ENCODE measurements around the gene MED27.
"Not testable (repeated sequence)": the region's sequence is repeated elsewhere in the genome, so short reads cannot be mapped to it uniquely, and the experiment has no call there.

The MED27 gene

GRCh38 chr9:132077881-132078698, 1.6 kb downstream of the MED27 start:
- DNase-seq (ENCODE audit: low spot score): peak; percentile 94

GRCh38 chr9:132075853-132076252, 3.8 kb downstream of the MED27 start:
- no peak for DNase-seq (ENCODE audit: low spot score)

GRCh38 chr9:132074736-132075135, 4.9 kb downstream of the MED27 start:
- no peak for DNase-seq (ENCODE audit: low spot score)

GRCh38 chr9:132071847-132072507, 7.7 kb downstream of the MED27 start:
- no peak for DNase-seq (ENCODE audit: low spot score)

DNA sequence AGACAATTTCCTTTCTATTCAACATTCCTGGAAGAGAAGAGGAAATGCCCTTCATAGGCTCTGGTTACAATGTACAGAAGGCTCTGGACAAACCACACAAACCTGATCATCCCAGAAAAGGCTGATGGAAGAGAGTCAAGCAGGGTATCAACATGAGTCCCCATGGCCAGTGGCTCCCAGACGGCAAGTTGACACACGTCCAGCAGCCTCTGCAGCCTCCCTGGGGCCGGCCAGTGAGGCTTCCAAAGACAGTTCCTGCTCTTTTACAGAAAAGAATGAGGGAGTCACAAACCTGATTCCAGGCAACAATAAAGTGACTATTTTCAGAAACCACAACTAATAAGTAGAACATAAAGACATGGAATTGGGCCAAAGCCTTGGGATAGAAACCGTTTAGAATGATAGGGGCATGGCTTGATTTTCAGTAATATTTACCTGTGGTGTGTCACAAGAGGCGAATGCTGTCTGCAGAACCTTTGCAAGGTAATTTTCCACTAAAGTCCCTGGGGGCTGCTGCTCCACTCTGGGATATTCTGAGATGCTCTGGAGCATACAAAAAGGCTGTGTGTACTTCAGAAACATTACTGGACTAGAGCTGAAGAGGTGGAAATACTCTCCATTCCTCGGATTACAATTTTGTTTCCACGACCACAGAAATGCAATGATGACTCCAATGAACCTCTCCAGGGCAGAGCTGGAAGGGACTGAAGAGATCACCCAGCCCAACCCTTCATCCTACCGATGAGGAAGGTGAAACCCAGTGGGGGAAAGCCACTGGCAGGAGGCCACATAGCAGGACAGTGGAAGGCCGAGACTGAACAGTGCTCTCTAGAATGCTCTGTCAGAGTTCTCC, 10.4 kb downstream of the MED27 start:
- DNase-seq (ENCODE audit: low spot score): no peak

- no peak for DNase-seq (ENCODE audit: low spot score)
These were observed 11.1 kb downstream of the MED27 start for GRCh38 chr9:132068605-132069004.

DNA sequence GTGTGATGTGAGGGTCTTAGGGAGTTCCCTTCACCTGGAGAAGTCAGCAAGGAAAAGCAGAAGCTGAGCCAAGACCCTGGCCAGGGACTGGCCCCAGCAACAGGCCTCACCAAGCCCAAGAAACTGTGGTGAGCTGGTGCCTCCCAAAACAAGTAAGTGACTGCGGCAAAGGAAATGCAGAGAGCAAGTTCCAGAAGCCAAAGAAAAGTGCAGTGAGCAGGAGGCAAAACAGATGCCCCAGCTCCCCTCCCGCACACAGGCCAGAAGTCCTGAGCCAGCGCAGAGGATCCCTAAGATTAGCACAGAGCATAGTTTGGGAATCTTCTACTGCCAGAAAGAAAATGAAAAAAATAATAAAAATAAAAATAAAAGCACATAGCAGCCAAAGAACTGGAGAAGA, 13.2 kb downstream of the MED27 start:
- DNase-seq (ENCODE audit: low spot score): no peak

DNA sequence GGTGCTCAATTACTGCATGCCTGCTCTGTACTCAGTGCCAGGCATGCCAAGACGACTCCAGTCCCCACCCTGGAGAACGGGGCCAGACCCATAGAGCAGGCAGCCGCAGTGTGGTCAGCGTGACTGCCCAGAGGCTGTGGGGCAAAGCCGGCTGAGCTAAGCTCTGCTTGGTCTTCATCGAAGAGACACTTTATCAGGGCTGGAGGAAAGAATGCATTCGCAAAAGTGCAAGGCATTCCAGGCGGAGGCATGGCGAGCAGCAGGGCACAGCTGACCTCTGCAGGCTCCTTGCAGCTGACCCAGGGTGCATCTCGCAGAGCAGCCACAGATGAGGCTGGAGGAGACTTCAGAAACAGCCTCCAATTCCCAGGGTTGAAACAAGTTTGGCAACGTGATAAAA, 13.6 kb downstream of the MED27 start:
- no peak for DNase-seq (ENCODE audit: low spot score)

DNA sequence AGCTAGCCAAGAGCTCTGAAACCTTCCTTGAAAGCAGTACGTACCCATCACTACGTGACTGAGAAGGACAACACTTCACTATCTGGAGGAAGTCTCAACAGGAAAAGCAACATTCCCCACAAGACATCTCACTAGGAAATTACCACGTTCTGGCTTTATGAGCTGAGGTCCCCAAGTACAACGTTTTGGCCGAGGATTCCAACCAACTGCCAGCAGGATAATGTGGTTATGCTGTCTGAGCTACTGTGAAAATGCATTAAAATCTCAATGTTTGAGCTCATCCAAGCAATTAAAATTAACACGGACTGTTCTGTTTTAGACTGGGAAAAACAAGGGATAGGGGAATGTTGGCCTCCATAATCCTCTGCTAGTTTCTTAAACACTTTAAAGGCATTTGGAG, 16.4 kb downstream of the MED27 start:
- DNase-seq (ENCODE audit: low spot score): no peak

DNA sequence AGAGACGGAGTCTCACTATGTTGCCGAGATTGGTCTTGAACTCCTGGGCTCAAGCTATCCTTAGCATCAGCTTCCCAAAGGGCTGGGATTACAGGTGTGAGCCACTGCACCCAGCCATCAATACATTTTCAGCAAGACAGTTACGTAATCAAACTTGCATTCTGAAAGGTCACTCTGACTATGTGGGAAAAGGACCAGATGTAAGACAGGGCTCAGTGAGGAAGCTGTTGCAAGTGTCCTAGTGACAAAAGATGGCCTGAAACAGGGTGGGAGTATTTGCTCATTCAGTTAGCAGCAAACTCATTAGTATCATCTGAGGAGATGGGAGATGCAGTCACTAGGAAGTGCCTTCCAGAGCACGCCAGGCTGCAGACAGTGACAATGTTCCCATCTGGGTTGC, 16.9 kb downstream of the MED27 start:
- no peak for DNase-seq (ENCODE audit: low spot score)

GRCh38 chr9:132061526-132061925, 18.1 kb downstream of the MED27 start:
- no peak for DNase-seq (ENCODE audit: low spot score)

DNA sequence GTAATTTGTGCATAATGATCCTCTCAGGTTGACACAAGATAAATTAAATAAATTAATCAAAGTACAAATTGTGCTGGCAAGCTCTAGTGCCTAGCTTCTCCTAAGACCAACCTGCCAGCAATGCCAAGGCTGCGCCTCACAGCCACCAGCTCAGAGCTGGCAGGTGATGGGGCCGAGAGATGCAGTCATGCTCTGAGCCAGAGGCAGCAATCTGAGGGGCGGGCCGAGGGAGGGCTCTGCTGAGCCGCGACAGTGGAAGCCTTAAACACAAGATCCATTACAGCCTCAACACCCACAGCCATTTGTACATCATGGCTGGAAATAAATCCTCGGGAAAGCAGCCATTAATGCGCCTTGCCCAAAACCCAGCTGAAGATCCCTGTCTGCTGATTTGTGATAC, 20.3 kb downstream of the MED27 start:
- DNase-seq (ENCODE audit: low spot score): no peak

DNA sequence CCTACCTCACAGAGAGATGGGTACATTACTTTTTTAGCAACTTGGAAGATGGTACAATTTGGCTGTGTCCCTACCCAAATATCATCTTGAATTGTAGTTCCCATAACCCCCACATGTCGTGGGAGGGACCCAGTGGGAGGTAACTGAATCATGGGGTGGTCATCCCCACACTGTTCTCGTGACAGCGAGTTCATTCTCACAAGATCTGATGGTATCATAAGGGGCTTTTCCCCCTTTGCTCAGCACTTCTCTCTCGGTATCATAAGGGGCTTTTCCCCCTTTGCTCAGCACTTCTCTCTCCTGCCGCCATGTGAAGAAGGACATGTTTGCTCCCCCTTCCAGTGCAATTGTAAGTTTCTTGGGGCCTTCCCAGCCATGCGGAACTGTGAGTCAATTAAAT, 21.4 kb downstream of the MED27 start:
- not testable (repeated sequence) for DNase-seq (ENCODE audit: low spot score)

- no peak for DNase-seq (ENCODE audit: low spot score)
These were observed 22.7 kb downstream of the MED27 start for GRCh38 chr9:132056717-132057560.

DNA sequence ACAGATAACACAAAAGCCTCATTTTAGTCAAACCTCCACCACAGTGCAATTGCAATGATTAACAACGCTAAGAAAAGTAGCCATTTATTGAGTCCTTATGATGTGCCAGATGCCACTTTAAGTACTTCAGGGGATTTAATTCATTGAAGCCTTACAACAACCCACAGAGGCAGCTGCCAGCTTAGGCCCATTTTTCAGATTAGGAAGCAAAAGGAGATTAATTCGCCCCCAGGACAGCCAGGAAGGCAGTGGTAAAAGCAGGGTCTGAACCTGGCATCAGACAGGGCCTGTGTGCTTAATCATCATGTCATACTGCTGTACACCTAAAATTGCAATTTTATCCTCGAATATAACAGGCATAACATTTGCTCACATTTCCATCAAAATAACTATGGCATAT, 23.9 kb downstream of the MED27 start:
- DNase-seq (ENCODE audit: low spot score): no peak

DNA sequence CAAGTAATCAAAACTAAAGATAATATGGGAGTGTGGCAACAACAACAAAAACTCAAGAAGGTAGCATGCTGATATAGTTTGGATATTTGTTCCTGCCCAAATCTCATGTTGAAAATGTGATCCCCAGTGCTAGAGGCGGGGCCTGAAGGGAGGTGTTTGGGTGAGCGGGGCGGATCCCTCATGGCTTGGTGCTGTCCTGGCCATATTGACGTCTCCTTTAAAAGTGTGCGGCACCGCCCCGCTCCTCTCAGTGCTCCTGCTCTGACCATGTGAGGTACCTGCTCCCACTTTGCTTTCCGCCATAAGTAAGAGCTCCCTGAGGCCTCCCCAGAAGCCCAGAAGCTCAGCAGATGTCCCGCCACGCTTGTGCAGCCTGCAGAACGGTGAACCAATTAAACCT, 25.6 kb downstream of the MED27 start:
- DNase-seq (ENCODE audit: low spot score): no peak

GRCh38 chr9:132049900-132050299, 29.8 kb downstream of the MED27 start:
- no peak for DNase-seq (ENCODE audit: low spot score)

DNA sequence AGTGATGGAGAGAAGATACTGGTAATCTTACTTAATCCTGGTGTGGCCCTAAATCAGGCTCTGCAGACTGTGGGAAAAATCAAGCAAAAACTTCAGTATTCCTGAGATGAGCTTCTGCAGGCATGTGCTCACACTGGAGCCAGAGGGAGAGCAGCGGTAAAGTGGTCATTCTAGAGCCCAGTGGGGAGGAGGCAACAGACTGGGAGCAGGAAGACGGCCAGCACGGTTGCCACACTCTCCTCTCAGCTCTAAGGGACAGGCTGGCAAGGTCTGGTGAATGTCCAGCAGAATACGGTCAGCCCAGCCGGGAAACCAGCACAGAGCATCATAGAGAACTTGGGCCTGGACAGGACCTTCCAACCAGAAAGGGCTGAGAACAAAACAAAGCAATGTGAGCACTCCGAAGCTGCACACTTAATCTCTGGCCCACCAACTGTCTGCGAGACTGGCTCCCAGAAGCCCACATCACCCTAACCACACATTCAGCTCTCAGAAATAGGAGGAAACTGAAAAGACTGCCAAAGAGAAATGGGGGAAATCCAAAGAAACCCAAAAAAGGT, 30.3 kb downstream of the MED27 start:
- DNase-seq (ENCODE audit: low spot score): no peak

DNA sequence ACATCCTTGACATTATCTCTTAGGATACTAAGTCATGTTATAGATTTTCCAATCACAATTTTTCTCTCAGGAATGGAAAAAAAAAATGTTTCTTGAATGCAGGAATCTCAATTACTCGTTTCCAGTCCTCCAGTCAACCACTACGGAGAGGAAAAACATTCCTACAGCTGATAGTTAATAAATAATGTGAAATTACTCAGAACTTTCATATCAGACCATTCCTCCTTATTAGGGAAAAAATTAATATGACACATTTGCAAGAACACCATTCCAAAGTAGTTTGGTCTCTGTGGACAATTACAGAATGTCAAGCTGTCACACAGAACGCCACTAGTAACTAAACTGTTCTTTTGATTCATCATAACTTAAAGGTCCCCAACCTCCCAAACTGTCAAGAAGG, 31.5 kb downstream of the MED27 start:
- DNase-seq (ENCODE audit: low spot score): no peak

DNA sequence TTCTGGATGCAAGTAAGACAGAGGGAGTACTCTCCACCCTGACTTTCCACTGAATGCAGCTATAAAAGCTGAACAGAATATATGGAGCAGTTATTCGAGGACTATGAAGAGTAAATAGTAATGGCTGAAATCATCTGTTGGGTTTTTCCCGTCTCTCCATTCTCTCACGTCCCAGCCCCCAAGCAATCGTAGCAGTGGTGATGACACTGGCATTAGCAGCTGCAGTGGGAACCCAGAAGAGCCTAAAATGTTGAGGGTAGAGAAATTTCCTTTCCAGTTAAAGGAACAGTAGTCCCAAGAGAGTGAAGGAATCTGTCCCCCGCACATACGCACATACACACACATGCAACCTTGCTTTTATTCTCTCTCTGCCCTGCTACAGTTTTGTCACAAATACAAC, 33.2 kb downstream of the MED27 start:
- DNase-seq (ENCODE audit: low spot score): no peak

GRCh38 chr9:132044176-132044875, 35.3 kb downstream of the MED27 start:
- DNase-seq (ENCODE audit: low spot score): no peak

Data from RKO (cell line).